Mucosa of gallbladder (tissue), 1 donor: ENCODE results near the gene TSHZ2. TPM values are rescaled to one million over a fixed set of nuclear protein-coding genes. Genes with fewer than 3 reads are reported as not detected.

ENCODE experiments used
- DNase-seq: peaks from one replicate; pipeline ENCODE4 v3.0.0-alpha.2; 2020; ENCODE audit warnings: low spot score
- total RNA-seq: library from RNA; stranded (reverse); gene quantifications from one replicate; pipeline ENCODE4 v1.2.1, GENCODE V29; 2021
- donor health status: DM: no; HTN: no; CAD: no.

TSHZ2 gene
- total RNA-seq, 1 donor from 2014 or later: 42.9 TPM

DNA sequence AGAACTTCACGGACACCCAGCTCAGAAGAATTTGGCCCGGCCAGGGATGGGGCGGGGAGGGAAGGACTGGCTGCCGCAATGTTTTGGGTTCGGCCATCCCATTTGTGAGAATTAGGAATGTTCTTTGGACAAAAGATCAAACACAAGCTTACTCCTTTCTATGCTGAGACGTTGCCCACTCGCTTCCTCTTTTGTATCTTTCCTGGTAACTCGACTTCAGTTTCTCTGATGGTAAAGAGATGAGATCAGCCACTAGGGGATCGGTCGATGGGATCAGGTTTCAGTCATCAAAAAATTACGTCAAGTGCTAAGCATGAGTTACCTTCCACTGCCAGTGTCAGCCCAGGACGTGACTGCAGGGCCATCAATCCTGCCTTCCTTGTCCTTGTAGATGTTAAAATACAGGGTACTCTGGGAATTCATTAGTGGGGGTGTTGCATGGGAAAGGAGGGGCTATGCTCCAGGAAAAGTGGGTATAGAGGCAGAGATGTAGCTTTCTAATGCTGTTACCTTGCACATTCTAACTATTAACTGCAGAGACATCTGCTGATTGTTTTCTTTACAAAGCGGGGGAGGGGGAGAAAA, 190.2 kb downstream of the TSHZ2 start:
- peak; percentile 76 for DNase-seq

DNA sequence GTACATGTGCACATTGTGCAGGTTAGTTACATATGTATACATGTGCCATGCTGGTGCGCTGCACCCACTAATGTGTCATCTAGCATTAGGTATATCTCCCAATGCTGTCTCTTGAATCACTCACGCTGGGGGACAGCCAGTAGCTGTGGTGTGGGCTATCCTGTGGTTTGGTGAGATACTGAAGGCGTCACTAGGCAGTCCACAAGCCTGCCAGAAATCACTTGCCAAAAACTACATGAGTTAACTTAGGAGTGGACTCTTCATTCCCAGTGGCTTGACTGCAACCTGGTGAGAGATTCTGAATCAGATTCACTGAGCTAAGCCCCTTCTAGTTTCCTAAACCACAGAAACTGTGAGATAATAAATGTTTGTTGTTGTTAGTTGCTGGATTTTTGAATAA, 191.3 kb downstream of the TSHZ2 start:
- DNase-seq: no peak

DNA sequence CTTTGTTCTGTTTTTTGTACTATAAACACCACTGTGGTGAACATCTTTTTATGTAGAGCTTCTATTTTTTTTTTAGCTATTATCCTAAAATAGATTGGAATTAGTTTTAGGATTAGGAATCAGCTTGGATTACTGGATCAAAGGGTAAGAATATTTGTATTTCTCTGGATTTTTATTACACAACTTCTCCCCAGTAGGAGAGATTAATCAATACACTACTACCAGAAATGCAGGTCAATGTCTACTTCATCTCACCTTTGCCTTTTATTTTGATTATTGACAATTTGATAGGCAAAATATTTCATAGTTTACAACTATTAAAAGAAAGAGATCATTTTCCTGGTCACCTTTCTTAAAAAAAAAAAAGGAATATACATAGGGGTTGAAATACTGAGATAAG, 191.9 kb downstream of the TSHZ2 start:
- DNase-seq: no peak

DNA sequence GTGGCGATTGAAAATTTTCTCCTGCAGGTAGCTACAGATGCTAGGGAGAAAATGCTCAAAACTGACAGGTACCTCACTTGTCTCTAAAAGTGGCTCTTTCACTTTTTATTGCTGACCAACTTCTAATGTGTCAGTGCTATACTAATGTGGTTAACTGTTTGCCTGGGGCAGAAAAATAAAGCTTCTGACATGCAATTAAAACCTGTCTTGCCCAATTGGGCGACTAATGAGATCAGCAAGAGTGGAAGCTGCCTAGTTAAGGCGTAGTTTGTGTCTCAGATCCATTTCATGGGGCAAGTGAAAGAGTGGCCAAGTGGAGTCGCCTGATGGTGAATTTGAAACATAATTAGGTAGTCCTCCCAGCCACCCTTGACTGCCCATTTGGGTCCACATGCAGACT, 193.3 kb downstream of the TSHZ2 start:
- DNase-seq: no peak

DNA sequence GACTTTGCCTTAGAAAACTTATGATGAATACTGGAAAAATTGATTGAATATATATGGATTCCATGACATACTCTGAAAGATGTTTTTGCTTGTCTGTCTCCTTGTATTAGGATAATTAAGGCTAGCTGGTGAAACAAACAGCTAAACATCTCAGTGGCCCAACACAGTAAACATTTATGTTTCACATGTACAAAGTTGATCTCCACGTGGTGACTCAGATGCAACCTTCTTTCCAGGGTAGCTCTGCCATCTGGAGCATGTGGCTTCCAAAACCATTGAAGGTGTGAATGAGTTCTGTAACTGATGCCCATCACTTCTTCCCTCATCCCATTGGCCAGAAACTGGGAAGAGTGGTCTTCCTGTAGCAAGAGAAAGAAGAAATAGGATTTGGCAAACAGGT, 196.3 kb downstream of the TSHZ2 start:
- DNase-seq: no peak

DNA sequence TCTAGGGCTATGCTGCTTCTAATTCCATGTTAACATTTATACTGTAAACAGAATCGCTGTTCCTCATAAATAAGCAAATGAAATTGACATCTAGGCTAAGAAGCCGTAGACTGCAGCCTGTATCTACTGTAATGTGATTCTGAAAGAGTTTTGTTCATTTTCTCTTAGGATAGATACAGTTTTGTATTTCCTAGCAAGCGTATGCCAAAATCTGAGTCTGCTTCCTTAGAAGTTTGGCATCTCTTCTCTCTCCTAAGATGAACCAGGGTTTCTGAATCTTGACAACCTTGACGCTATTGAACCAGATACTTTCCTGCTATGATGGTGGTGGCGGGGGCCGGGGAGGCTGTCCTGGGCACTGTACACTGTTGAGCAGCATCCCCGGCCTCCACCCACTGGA, 198.0 kb downstream of the TSHZ2 start:
- no peak for DNase-seq

DNA sequence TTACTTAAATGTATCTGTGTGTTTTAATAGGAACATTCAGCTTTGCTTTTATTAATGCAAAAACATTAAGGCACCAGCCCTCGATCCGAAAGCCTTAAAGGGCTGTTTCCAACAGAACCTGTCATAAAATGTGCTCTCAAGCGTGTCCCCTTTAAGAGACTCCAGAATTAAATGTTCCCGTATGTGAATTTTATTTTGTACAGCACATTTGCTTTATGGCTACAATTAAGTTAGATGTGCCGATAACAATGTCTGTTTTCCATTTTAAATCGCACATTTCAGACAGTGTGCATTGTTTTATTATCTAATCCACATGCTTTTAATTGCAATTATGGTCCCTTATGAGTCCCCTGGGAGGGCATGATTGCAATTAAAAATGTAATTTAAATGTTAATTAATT, 198.9 kb downstream of the TSHZ2 start:
- no peak for DNase-seq

DNA sequence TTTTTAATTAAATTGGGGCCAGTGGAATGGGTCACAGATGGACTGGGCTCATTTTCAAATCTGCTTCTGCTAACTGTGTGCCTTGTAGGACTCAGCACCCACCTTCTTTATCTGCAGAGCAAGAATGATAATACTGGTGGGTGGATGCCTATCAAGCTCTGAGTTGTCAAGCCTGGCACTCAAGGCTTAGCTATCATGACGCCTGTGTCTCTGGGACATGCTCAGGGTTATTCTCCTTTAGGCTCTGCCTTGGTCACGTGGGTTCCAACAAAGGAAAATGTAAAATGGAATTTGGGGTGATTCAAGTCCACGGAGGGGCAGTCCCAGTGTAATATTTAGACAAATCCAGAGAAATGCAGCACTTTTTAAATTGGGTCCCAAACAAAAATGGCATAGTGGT, 202.3 kb downstream of the TSHZ2 start:
- no peak for DNase-seq

DNA sequence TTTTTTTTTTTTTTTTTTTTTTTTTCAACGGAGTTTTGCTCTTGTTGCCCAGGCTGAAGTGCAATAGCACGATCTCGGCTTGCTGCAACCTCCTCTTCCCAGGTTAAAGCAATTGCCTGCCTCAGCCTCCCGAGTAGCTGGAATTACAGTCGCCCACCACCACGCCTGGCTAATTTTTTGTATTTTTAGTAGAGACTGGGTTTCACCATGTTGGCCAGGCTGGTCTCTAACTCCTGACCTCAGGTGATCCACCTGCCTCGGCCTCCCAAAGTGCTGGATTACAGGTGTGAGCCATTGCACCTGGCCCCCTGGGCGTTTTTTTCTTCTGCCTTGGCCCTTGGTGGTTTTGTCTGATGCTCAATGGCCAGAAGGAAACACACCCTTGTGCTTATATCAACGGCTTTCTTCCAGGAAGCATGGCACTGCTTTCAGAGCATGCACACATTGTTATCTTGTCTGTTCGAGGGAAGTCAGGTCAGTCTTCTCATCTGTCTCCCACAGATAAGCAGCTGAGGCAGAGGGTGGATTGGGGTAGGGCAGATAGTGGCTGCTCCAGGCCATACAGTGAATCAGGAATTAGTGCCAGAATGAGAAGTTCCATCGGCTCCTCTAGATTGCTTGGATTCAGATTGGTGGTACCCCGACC, 203.1 kb downstream of the TSHZ2 start:
- no peak for DNase-seq

DNA sequence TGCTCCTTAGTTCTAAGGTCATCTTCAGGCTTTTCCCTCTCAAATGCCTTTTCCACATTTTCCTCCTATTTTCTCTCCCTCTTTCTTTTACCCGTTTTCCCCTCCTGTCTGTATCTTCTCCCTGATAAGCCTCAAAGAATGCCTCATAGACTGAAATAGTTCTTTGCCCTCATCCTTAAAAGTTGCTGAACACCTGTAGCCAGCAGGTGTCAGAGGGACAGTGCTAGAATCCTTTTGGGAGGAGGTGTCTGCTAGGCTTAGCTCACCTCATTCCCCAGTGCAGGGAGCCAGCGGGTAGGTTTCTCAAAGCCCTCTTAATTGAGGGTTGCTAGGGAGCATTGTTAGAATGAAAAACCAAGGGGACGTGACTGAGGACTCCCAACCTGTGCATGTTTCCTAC, 204.0 kb downstream of the TSHZ2 start:
- no peak for DNase-seq

DNA sequence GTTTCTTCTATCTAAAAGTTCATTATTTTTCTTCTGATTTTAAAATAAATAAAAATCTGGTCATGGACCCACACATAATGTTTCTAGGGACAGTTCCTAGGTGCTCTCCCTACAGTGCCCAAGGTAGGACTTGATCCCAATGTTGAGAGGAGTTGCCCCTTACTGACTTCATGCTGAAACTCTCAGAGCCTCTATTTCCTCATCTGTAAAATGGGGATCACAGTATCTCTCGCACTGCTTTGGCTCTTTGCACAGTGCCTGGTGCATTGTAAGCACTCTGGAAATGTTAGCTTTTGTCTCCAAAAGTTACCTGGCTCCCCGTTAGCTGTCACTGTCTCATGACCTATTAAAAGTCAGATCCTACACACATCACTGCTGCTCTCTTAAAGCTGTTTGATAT, 205.5 kb downstream of the TSHZ2 start:
- no peak for DNase-seq

DNA sequence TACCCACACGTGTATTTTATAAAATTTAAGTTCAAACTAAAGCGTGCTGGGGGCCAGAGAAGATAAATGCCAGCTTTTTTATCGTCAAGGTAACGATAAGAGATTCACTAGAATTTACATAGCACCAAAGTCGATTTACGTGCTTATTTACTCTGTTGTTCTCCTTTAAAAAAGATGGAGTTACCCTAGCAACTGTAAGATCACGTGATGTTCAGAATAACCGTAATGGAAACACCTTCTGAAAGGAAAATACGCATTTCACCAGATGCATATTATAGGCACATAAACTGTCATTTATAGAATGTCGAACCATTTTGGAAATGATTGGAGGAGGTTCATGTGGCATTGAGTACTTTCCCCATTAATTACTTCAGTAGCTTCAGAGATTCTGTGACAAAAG, 207.6 kb downstream of the TSHZ2 start:
- no peak for DNase-seq

DNA sequence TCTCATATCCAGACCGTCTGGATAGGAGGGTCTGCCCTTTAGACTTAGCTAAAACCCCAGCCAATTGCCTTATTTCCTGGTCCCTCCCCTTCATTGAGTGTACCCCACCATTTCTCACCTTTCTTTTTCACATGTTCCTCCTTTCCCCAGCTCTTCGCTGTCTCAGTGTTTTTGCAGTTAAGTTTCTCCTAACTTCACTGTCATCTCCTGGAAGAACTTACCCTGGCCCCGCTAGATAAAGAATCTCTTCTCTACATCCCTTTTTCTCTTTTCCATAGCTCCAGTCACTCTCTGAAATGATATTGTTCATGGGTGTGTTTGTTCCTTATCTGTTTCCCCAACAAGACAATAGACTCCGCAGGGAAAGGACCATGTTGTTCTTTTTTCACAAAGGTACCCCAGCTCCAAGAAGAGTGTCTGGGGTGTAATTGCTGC, 208.8 kb downstream of the TSHZ2 start:
- no peak for DNase-seq

DNA sequence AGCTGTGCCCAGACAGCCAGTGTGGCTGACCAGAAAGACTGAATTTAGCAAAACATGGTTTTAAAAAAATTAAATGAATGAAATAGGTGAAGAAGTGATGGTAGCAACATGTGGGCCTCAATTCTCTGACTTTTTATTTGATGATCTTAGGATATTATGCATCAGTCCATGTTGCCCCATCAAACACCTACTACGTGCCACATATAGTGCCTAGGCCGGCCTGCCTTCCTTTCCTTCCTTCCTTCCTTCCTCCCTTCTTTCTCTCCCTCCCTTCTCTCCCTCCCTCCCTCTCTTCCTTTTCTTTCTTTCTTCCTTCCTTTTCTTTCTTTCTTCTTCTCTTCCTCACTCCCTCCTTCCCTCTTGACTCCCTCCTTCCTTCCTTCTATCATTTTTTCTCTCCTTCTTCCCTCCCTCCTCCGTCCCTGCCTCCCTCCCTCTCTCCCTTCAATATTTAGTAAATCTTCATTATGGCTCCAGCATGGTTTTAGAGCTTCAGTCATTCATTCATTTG, 209.8 kb downstream of the TSHZ2 start:
- no peak for DNase-seq

DNA sequence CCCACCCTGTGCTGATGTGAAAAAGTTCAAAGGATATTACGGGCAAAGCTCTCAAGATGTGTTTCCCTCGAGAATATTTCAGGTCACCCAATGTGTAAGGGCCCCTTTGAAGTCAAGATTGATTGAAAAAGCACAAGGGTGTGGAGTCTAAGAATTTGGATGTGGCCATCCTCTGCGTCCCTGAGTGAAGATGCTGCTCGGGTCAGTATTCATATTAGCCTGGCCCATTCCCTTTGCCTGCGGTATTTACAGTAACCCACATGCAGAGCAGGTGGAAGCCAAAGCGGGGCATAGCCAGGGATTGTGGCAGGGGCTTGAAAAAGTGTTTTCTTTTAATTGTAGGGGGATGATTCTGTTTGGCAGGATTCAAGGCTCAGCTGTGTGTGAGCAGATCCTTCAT, 211.0 kb downstream of the TSHZ2 start:
- no peak for DNase-seq

DNA sequence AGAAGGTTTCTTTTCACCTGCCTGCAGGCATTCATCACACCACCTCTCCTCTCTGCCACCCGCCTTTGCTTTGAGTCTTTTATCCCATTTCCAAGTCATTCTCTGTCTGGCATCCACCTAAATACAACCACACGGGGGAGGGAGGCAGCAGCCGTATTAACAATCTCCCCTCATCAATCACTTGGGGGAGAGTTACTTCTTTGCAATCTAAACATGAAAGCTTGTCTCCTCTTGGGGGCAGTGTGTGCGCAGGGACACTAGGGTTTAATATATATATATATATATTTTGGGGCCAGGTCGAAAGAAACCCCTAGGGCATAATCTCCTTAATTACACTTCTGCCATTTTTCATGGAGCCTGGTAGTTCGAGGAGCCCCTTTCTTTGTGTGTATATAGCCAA, 214.5 kb downstream of the TSHZ2 start:
- no peak for DNase-seq

DNA sequence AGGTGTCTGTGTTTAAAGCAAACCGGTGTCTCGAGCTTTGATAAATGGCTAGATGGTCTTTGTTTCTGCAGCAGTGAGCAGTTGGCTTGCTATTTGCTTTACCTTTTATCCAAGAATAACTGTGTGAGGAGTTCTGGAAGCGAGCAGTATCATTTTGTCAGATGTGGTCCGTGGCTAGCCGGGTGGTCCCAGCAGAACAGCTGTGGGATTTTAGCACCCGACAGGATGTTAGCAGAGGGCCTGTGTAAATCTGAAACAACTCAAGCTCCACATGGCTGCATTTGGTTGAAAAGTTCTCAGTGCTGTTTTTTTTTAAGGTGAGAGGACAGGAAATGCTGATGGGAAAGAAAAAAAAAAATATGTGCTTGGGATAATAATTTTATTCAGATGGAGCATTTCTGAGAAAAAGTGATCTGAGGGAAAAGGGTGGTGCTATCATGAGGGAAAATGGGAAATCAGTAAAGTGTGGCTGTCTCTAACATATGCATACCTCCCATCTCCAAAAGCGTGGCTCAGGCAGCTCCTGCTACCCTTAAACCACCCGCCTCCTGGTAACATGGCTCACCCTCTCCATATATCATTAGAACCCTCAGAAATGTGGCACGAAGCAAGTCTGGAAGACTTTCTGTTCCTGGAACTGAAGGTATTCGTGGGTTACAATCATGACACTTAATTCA, 215.4 kb downstream of the TSHZ2 start:
- DNase-seq: no peak

DNA sequence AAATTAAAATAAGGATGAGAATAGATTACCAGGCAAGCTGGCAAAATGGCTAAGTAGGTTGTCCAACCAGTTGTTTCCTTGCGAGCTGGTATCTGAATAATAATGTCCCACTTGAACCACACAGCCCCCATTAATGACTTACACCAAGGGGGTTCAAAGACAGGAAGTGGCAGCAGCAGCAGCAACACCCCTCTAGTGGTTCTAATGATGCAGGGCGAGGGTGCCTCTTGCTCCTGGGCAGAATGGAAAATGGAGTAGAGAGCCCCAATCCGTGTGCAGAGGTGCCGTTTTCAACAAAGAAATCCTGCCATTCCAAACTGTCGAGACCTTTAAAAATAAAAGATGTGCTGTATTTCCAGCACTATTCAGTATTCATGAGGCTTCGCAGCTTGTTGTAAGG, 218.1 kb downstream of the TSHZ2 start:
- no peak for DNase-seq

DNA sequence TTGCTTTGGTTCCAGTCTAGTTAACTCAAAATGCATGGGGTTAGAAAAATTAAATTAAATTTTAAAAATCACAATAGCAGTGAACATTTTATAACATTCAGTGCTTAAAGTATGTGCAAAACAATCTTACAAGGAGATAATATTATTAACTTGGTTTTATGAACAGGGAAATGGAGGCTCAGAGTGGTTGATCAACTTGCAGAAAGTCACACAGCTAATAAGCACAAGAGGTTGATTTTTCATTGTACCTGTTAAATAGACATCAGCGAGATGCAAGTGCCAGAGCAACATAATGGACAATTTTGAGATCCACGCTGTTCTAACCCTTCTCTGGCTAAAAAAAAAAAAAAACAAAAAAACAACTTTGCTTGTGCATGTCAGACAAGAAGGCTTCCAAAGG, 219.8 kb downstream of the TSHZ2 start:
- no peak for DNase-seq

DNA sequence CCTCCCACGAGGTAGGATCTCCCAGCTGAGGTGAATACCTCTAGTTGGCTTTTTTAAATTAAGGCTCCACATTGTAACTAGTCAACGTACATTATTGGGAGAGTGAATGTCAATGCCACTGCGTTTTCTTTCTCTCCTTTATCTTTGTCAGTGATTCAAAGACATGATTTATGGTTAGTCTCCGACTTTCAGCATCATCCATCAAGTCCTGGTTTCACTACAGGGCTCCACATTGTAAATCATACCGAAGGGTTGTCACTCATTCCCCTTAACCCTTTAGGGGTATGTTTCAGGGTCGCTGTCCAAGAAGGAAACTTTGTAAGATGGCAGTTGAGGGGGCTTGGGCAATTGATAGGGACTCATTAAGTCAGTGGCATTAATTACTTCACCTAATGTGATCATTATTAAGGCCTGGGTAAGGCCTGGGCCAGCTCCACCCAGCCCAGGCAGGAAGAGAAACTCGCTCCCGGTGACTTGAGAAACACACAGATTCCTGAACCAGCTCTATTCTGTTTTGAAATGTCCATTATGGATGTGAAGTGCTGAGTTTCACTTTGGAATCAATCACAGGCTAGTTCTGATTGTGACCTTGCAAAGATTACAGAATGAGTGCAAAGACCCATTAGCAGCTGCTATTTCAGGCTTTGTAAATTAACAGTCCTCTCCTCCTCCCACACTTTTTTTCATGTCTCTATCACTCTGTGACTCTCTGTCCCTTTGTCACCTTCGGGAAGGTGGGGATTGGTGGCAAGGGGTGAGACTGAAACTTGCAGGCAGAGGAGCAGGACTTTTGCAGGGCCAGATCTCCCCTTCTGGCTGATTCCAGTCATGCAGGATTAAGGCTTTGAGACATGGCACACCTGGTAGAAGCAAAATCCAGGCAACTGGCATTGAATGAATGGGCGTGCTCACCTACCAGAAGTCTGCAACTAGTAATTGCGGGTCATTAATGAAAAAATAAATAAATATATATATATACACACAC, 222.4 kb downstream of the TSHZ2 start:
- DNase-seq: no peak

DNA sequence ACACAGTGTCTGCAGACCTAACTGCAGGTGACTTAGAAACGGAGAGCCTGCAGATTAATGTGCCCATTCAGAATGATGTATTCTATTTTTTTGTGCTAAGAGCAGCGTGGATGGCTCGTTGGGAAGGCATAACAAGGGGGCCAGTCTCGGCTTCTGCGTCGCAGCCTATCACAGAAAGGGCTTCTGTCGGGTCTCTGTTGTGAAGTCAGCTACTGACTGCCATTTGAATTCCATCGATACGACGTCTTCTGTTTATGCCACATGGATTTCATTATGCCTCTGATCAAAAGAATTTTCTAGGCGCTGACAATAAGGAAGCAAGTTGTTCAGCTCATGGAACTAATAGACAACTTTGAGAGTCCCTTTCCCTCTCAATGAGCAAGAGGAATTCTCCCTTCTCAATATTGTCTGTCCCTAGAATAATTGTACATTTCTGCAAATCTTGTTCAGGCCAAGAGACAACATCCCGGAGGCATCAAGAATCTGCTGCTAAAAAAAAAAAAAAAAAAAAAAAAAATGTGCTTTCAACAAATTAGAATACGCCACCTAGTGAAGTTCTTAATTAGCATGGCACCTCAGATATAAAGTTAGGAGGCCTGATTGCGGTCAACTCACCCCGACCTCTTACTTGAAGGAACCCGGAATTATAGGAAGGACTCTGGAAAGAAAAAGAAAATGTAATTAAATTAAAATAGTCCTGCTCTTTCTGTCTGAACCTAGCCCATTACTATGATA, 223.9 kb downstream of the TSHZ2 start:
- no peak for DNase-seq
